NCI-H82 (cell line): ENCODE data around the gene GIMAP5.
A peak's percentile ranks its signal among the peaks of the same experiment; 100 is the strongest.
"Not testable (repeated sequence)": the region's sequence is repeated elsewhere in the genome, so short reads cannot be mapped to it uniquely, and the experiment has no call there.

Experiments used
- DNase-seq: peaks from one replicate; lab custom pipeline; 2025; lab: John Stamatoyannopoulos, UW

The GIMAP5 gene

GRCh38 chr7:150774131-150774530, 36.9 kb downstream of the GIMAP5 start:
- DNase-seq = not testable (repeated sequence)

DNA sequence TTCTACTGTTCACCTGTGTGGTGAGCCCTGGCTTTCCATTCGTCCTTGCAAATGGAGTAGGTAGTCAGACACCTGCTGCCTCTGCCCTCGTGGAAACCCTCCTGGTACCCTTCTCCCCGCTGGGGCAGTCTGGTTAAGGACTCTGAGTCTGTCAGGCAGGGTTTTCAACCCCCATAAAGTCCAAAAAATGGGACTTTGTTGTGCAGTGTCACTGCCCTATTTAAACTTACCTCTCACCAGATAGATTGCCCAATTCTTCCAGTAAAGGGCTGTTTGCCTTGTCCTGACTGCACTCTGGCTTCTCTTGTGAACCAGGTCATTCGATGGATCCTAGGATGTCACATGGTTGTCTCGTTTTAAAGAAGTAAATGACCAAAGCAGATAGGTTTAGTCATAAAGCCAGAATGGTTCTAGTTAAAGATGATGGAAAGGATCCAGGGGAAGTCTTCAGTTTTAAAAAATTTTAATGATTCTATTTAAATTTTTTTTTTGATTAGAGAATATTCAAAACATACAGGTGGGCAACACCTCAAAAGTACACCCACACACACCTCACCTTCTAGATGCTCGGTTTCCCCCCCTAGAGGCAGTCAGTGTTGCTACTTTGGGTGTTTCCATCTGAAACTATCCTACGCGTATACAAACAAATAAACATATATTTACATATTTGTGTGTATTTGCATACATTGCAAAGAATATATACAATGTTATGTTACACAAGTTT, 41.0 kb downstream of the GIMAP5 start:
- no peak for DNase-seq

DNA sequence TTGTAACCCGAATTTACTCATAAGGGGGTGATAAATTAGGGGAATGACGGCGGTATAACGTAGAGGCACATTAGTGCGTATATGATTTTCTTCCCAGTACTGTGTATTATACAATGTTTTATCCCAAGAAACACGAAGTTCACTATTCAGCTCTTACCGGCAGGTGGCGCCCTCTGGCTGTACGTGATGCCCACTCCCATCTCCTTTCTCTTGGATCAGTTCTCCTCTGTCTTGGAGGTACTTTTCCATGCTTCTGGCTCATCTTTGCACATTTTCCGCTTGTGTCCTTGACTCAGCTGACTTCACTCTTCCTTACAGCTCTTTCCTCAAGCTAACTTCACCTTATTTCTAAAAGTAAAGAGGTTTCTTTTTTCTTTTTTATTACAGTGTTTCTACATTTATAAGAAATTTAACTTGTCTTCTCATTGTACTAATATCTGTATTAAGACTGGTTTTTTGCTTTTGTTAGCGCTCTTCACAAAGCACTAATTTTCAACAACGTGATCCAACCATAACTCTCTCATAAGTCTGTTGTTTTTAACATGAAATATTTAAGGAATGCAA, 41.6 kb downstream of the GIMAP5 start:
- DNase-seq = peak; percentile 90

DNA sequence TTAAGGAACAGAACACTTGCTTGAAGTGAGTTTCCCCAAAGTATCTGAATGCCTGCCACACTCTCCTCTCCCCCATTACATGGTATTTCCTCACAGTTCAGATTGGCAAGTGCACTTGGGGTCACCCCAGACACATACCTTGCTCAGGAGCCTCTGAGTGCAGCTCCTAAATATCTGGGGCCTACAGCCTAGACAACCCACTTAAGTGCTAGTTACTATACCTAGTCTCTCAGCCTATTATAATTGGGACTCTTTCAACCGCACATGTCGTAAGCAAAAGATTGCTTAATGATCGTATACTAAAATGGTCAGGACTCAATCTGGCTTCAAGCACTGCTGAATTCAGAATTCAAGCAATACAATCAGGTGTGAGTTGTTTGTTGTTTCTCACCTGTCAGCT, 43.1 kb downstream of the GIMAP5 start:
- DNase-seq = no peak

DNA sequence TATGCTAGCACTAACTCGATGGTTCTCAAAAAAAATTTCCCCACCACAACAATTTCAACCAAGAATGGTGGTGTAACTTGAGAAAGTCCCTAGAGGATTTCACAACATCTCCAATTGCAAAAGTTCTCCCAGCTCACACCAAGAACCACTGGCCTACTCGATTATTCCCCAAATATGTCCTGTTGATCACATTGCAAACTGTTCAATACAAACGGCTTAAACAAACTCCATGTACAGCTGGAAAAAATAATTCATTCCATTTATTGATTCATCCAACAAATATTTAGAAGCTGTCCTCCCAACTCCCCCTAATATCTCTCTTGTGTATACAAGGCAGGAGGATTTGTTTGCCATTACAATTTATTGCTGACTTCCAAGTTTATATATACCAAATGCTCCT, 43.9 kb downstream of the GIMAP5 start:
- DNase-seq = no peak

GRCh38 chr7:150781961-150782360, 44.7 kb downstream of the GIMAP5 start:
- no peak for DNase-seq

DNA sequence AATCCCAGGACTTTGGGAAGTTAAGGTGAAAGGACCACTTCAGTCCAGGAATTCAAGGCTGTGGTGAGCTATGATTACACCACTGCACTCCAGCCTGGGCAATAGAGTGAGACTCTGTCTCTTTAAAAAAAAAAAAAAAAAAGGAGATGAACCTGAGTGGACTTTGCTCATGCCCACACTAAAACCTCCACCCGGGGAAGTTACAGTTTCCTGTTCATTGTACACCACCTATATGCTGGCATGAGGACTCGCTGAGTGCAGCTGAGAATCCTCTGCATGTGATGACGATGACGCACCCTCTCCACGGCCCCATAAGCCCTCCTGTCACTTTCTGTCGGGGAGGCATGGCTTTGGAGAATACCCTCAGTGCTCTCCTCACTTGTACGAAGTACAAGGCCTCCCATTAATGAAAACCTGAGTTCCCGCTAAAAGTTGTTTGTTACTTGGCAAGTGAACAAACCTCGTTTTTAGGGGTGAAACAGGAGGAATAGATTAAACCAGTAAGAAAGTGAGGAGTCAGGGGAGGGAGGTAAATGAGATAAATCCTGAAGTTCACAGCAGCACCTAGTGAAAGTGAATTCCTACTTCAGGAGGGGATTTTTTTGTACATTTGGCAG, 47.0 kb downstream of the GIMAP5 start:
- no peak for DNase-seq

GRCh38 chr7:150784954-150785353, 47.7 kb downstream of the GIMAP5 start:
- DNase-seq = no peak

- DNase-seq = peak; percentile 81
Measured at GRCh38 chr7:150787321-150788281, 50.4 kb downstream of the GIMAP5 start.

- peak; percentile 23 for DNase-seq
Measured at GRCh38 chr7:150788474-150789269, 51.5 kb downstream of the GIMAP5 start.

DNA sequence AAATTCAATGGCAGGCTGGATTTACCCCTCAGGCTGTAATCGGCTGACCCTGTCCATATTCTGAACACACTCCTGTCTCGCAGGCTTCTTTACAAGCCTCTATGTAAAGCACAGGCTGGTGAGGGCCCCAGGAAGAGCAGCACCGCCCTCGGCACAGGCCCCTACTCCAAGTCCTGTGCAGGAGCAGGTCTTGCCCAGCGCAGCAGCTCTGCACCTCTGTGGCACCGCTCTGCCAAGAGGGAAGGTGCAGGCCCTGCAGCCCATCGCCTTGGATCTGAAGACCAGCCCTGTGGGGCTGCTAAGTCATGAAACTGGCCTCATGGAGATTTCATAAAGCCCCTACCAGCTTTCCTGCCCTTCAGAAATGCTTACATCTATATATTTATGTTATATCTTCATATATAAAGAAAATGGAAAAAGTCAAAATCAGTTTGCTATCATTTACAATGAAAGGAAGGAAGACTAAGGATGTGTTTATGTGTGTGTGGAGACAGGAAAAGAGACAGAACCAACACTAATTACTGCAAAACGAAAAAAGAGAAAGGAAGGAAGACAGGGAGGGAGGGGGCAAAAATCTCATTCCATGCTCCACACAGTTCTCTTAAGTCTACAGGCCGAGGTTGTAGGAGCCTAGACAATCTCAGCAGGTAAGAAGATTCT, 53.3 kb downstream of the GIMAP5 start:
- DNase-seq = no peak

GRCh38 chr7:150791304-150791703, 54.1 kb downstream of the GIMAP5 start:
- DNase-seq = no peak

DNA sequence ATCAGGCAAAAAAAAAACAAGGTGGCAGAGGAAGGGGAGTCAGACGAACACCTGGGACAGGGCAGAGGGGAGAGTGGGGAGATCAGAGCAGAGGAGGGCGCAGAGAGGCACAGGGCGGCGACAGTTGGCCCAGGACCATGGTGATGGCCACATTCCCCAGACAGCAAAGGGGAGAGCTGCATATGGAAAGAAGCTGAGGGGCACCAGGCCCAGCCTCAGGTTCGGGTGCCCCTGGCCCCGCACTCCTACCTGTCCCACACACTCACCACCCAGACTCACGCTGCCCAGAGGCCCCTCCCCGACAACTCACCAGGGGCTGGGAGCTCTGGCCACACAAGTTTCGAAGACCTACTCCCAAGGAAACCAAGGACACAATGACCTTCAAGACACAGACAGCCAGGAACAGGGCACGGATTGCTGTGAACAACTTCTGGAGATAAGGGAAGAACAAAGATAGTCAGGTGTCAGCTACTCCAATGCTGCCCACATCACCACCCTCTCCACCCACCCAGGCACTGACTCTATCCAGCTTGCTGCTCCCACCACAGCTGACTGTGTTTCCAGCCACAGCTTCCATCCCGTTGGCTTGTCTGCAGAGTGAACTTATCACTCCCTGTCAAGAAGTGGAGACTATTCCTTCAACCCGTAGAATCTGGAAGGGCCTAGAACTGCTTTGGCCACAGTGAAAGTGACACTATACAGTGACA, 54.7 kb downstream of the GIMAP5 start:
- no peak for DNase-seq
